GM21528 (cell line): ENCODE results near the gene SDK1.

ENCODE experiments used
- ATAC-seq: cut with Tn5 transposase; IDR thresholded peaks from one replicate; pipeline ENCODE4 v1.9.1; 2021; ENCODE audit warnings: mild to moderate bottlenecking, moderate library complexity; ENCODE audit not compliant: unreplicated experiment, low FRiP score

Gene SDK1

DNA sequence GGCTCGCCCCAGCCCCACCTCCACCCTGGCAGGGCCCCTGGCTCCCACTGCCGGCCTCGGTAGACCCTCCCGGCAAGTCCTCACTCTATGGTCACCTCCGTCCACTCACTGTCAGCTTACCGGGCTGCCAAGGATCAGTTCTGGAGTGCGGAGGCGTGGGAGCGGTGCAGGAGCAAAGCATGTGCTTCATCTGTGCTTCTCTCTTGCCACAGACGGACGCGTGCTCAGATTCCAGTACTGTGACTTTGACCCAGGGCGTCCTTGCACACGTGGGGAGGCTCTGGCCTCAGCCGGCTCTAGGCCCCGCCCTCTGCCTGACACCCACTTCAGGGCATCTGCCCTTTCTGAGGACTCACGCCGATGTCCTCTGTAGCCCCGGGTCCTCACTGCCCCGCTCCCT is 833.6 kb downstream of the SDK1 start:
- no peak for ATAC-seq

GRCh38 chr7:4135301-4135700 is 834.2 kb downstream of the SDK1 start:
- no peak for ATAC-seq

- ATAC-seq: no peak
Observed at GRCh38 chr7:4136036-4136435, 835.0 kb downstream of the SDK1 start.

GRCh38 chr7:4136501-4137110 is 835.6 kb downstream of the SDK1 start:
- no peak for ATAC-seq

DNA sequence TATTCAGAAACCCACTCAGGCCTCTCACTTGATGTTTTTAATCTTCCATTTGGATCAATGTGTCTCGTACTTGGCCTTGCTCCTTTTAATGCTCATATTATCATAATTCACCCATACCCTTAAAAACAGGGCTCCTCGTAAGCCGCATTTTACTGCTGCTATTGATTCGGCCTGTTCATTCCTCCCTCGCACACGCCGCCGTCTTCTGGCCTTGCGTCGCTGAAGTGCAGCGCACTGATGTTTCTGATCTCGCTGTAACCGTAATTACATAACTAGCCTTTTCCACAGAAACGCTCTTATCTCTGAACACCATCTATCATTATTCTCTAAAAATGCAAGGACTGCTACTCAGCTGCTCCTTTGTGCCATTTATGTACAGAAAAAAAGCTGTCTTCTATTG is 836.5 kb downstream of the SDK1 start:
- no peak for ATAC-seq

DNA sequence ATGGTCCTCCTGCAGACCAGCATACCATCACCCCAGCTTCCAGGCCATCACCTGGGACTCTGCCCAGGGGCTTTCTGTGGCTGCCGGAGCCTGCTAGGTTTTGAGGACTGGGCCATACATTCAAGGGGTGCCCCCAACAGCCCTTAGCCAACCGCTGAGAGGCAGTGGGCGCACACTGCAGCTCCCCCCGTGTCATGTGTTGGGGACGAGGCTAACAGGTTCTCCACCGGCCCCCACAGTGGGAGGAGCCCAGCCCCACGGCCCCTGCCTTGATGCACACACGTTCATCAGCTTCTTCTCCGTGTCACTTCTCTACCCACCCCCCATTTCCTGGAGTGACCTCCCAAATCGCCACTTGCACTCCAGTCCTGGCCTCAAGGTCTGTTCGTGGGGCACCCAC is 837.8 kb downstream of the SDK1 start:
- no peak for ATAC-seq

GRCh38 chr7:4139656-4140625 is 838.9 kb downstream of the SDK1 start:
- ATAC-seq: no peak

- ATAC-seq: no peak
Observed at GRCh38 chr7:4140933-4141332, 839.9 kb downstream of the SDK1 start.

GRCh38 chr7:4143006-4143405 is 842.0 kb downstream of the SDK1 start:
- ATAC-seq: no peak

GRCh38 chr7:4143511-4144171 is 842.6 kb downstream of the SDK1 start:
- no peak for ATAC-seq

DNA sequence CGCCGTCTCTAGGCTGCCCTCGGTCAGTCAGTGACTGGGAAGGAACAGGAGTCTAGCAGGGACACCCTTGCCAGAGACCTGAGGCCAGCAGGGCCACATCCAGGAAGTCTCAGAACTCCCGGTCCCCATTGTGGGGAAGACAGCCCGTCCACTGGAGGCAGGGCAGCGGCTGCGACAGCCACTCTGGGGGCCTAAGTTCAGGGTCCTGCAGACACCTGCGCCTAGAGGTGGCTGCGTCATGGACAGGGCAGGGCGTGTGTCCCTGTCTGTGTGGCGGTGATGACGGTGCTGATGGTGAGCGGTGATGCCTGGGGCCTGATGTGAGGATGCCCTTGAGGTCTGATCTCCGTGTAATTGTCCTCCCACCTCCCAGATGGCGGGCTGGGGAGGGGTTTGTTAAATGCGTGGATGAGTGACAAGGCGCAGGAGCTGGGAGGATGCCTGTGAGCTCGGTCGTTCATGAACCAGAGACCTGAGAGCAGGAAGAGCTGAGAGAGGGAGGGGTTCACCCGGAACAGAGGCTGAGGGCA is 843.2 kb downstream of the SDK1 start:
- no peak for ATAC-seq

- ATAC-seq: no peak
Observed at GRCh38 chr7:4144811-4145510, 843.9 kb downstream of the SDK1 start.

DNA sequence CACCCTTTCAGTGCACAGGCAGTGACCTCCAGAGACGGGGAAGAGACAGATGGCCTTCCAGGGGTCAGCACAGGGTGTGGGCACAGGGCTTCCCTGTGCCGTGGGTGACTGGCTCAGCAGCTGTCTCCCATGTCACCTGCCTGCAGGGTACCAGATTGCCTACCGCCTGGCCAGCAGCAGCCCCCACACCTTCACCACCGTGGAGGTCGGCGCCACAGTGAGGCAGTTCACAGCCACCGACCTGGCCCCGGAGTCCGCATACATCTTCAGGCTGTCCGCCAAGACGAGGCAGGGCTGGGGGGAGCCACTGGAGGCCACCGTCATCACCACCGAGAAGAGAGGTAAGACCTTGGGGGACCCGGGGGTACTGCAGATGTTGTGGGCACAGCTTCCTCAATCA is 844.5 kb downstream of the SDK1 start:
- no peak for ATAC-seq

DNA sequence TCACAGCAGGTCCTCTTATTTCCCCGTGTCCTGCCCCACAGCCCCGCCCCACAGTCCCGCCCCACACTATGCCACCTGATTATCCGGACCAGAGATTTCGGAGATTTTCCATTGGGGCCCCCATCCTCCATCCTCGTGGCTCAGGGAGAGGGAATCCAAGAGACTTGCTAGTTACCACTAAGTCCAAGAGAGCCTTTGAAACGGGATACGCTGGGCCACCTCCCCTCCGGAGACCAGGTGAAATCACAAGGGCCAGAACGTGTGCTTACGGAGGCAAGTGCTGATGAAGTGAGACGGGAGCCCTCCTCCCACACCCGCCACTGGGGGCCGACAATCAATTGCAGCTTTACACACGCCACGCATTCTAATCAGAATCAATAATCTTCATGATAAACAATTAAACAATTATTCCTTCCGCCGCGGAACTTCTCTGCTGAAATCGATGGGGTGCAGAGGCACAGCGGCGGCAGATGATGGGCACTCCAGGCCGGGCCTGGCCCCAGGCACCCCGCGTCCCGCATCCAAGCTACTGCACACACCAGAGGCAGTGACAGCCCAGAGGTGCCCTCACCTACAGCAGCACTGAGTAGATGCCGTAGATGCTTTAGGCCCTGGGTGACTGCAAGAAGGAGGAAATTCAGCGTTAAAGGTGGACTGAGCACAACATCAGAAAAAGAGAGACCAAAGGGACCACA is 847.0 kb downstream of the SDK1 start:
- no peak for ATAC-seq

DNA sequence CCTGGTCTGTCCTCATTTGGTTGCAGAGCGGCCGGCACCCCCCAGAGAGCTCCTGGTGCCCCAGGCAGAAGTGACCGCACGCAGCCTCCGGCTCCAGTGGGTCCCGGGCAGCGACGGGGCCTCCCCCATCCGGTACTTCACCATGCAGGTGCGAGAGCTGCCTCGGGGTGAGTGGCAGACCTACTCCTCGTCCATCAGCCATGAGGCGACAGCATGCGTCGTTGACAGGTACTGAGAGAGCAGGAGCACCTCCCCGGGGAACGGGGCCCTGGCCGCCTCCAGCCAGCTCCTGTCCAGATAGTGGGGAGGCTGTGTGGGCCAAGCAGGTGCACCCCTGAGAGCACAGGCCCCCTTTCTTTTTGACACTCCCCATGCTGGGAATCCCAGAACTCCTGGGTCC is 848.2 kb downstream of the SDK1 start:
- ATAC-seq: no peak

GRCh38 chr7:4149645-4150044 is 848.6 kb downstream of the SDK1 start:
- no peak for ATAC-seq

DNA sequence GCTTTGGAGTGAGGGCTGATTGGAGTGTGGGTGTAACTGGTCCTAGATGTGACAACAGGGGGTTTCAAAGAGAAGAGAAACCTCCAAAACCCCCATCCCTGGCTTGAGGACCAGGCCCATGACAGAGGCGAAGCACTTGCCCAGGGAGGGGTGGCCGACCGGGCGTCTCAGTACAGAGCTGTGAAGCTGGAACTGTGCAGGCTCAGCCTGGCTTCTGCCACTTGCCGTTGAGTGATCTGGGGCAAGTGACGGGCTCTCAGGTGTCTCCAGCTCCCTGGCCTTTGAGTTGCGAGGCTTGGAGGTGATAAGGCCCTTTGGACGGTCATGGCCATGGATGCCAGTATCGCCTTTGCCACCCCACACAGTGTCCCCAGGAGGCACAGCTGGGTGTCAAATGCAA is 849.7 kb downstream of the SDK1 start:
- no peak for ATAC-seq

GRCh38 chr7:4151524-4151923 is 850.5 kb downstream of the SDK1 start:
- no peak for ATAC-seq

DNA sequence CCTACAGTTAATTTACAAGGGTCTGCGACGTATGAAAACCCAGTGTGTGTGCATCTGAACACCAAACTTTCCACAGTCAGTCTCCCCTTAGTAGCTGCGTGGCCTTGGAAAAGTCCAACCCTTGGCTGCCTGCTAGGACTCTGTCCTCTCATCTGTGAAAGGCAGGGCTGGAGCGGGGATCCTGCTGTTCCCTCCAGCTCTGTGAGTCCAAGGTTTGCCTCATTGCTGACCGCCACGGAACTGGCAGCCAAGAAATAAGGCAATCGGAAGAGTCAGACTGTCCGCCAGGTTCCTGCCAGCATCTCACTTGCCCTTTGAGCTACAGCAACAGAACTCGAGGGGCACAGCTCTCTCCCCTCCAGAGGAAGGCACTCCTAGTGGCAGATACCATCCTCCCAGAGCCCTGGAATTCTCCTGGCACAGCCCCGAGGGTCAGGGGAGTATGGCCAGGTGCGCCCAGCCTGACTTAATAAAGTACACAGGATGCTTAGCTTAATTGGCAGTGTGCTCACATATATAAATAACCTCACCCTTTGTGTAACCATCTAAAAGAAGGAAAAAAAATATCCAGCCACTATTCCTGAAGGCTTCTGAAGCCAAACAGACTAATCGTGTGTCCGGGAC is 851.0 kb downstream of the SDK1 start:
- ATAC-seq: no peak
